OCI-LY7 (cell line): ENCODE results near the gene YARS1.

ENCODE experiments used
- EZH2phosphoT487 ChIP-seq: fragments of 200-600 bp; sonication (generic); IDR thresholded peaks from 2 replicates; pipeline ENCODE4 v1.6.1; 2018; ENCODE audit warnings: low read depth, borderline replicate concordance, mild to moderate bottlenecking, mixed run types, antibody characterized with exemption, low read length, moderate library complexity, mixed read lengths
- TF ChIP-seq, protein P1 (sequence below): fragments of 200-600 bp; sonication (generic); conservative IDR thresholded peaks from 2 replicates; pipeline ENCODE4 v1.5.1; 2014; ENCODE audit warnings: mild to moderate bottlenecking, antibody characterized with exemption, low read length, moderate library complexity, mixed read lengths

GRCh38 chr1:32749332-32749731, 67.8 kb downstream of the YARS1 start:
- TF ChIP-seq, protein P1, sequence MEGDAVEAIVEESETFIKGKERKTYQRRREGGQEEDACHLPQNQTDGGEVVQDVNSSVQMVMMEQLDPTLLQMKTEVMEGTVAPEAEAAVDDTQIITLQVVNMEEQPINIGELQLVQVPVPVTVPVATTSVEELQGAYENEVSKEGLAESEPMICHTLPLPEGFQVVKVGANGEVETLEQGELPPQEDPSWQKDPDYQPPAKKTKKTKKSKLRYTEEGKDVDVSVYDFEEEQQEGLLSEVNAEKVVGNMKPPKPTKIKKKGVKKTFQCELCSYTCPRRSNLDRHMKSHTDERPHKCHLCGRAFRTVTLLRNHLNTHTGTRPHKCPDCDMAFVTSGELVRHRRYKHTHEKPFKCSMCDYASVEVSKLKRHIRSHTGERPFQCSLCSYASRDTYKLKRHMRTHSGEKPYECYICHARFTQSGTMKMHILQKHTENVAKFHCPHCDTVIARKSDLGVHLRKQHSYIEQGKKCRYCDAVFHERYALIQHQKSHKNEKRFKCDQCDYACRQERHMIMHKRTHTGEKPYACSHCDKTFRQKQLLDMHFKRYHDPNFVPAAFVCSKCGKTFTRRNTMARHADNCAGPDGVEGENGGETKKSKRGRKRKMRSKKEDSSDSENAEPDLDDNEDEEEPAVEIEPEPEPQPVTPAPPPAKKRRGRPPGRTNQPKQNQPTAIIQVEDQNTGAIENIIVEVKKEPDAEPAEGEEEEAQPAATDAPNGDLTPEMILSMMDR, result no peak
- TF ChIP-seq EZH2phosphoT487, result no peak
